ENCODE results near the gene CCDC179.

DNA sequence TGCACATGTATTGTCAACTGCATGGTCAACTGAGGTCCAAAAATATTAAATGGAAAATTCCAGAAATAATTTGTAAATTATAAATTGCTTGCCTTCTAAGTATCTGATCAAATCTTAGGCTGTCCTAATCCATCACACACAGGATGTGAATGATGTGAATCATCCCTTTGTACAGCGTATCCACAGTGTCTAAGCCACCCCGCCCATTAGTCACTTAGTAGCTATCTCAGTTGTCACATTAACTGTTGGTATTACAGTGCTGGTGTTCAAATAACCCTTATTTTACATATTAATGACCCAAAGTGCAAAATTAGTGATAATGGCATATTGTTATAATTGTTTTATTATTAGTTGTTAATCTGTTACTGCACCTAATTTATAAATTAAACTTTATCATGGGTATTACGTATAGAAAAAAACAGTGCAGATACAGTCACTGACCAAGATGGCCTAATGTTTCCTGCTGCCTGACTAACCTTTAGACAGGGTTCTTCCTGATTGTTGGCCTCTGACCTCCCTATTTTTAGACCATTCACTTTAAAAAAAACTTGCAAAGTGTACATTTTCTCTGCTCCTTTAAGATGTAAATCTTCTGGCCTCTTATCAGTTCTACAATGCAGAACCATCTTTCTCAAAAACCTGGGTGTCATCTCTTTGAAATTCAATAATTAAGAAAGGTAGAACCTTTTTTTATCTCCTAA, 27.8 kb downstream of the CCDC179 start:
- no peak for TF ChIP-seq CTCF (IDR thresholded peaks at IDR 0.05)
- TF ChIP-seq POLR2A (IDR thresholded peaks at IDR 0.05) = no peak
- no peak for TF ChIP-seq POLR2AphosphoS5 (IDR thresholded peaks at IDR 0.05)
- no peak for TF ChIP-seq EP300 (IDR thresholded peaks at IDR 0.05)

Measured in upper lobe of left lung (tissue), 4 donors.